ENCODE measurements around the gene LANCL3. TPM values are rescaled to one million over a fixed set of nuclear protein-coding genes. Genes with fewer than 3 reads are reported as not detected.
"Not testable (repeated sequence)": the region's sequence is repeated elsewhere in the genome, so short reads cannot be mapped to it uniquely, and the experiment has no call there.

Gene LANCL3
- total RNA-seq, 1 experiment from 2014 or later, result 2.5 TPM

DNA sequence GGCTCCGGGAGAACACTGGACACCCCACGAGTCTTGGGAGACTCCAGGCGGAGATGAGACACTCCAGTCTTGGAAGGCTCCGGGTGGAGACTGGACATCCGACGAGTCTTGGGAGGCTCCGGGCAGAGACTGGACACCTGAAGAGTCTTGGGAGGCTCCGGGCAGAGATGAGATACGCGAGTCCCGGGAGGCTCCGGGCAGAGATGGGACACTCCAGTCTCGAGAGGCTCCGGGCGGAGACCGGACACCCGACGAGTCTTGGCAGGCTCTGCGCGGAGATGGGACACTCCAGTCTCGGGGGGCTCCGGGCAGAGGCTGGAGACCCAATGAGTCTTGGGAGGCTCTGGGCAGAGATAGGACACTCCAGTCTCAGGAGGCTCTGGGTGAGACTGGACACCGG lies 28.1 kb upstream of the LANCL3 start:
- H3K4me1 ChIP-seq (ENCODE audit: insufficient read depth, low read length, poor library complexity, severe bottlenecking), result no peaks in the 10 kb centered on the region
- no peak overlapping the region for H3K4me3 ChIP-seq (ENCODE audit: low read depth, low read length, poor library complexity, severe bottlenecking)
- H3K36me3 ChIP-seq (ENCODE audit: insufficient read depth, low read length, poor library complexity, severe bottlenecking), result no peaks in the 10 kb centered on the region
- intact Hi-C loops (cut with micrococcal nuclease; ENCODE audit: unreplicated experiment), result no loop called here
- POLR2A ChIA-PET (ENCODE audit: low non-redundant PET), result no interaction called here
- no peak overlapping the region for H3K27ac ChIP-seq (ENCODE audit: low read depth, low read length, poor library complexity, severe bottlenecking)
- TF ChIP-seq EZH2 (IDR thresholded peaks at IDR 0.05; ENCODE audit: borderline replicate concordance, low read depth, low read length, poor library complexity, severe bottlenecking), result no peak
- TF ChIP-seq, protein P1, sequence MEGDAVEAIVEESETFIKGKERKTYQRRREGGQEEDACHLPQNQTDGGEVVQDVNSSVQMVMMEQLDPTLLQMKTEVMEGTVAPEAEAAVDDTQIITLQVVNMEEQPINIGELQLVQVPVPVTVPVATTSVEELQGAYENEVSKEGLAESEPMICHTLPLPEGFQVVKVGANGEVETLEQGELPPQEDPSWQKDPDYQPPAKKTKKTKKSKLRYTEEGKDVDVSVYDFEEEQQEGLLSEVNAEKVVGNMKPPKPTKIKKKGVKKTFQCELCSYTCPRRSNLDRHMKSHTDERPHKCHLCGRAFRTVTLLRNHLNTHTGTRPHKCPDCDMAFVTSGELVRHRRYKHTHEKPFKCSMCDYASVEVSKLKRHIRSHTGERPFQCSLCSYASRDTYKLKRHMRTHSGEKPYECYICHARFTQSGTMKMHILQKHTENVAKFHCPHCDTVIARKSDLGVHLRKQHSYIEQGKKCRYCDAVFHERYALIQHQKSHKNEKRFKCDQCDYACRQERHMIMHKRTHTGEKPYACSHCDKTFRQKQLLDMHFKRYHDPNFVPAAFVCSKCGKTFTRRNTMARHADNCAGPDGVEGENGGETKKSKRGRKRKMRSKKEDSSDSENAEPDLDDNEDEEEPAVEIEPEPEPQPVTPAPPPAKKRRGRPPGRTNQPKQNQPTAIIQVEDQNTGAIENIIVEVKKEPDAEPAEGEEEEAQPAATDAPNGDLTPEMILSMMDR (conservative IDR thresholded peaks at IDR 0.05; ENCODE audit: low read depth, low read length), result no peak
- CTCF ChIA-PET, result no interaction called here
- H3K9me3 ChIP-seq (ENCODE audit: low read depth, low read length, poor library complexity, severe bottlenecking), result no peaks in the 10 kb centered on the region
- no TSS peak for BruUV-seq (replicated peaks)
- H3K27me3 ChIP-seq (replicated peaks; ENCODE audit: insufficient read depth, low read depth, low read length, poor library complexity), result no peaks in the 10 kb centered on the region
- no peak for DNase-seq (ENCODE audit: low spot score)

DNA sequence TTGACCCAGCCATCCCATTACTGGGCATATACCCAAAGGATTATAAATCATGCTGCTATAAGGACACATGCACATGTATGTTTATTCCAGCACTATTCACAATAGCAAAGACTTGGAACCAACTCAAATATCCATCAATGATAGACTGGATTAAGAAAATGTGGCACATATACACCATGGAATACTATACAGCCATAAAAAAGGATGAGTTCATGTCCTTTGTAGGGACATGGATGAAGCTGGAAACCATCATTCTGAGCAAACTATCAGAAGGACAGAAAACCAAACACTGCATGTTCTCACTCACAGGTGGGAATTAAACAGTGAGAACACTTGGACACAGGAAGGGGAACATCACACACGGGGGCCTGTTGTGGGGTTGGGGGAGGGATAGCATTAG lies 26.9 kb upstream of the LANCL3 start:
- H3K4me3 ChIP-seq (ENCODE audit: low read depth, low read length, poor library complexity, severe bottlenecking); H3K4me1 ChIP-seq (ENCODE audit: insufficient read depth, low read length, poor library complexity, severe bottlenecking); H3K9me3 ChIP-seq (ENCODE audit: low read depth, low read length, poor library complexity, severe bottlenecking); intact Hi-C loops (cut with micrococcal nuclease; ENCODE audit: unreplicated experiment); H3K36me3 ChIP-seq (ENCODE audit: insufficient read depth, low read length, poor library complexity, severe bottlenecking); BruUV-seq (replicated peaks); DNase-seq (ENCODE audit: low spot score); H3K27ac ChIP-seq (ENCODE audit: low read depth, low read length, poor library complexity, severe bottlenecking); POLR2A ChIA-PET (ENCODE audit: low non-redundant PET); H3K27me3 ChIP-seq (replicated peaks; ENCODE audit: insufficient read depth, low read depth, low read length, poor library complexity); CTCF ChIA-PET: not testable (repeated sequence)

DNA sequence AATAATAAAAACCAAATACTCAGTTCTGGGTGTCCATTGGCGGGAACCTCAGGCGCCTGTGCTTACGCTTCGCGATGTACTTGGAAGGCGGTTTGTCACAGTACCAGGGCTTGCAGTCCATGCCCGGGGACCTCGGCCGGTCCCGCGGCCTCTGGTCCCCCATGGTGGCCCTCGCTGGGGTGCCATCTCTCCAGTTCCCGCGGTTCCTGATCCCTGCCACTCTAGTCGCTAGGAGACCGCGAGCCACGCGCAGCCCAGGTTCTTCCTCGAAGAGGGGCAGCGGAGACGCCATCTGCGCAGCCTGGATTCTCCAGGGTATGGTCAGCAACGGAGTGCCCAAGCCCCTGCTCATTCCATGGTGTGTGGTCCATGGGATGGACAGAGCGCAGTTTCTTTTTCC lies 26.4 kb upstream of the LANCL3 start:
- ChIA-PET POLR2A (ENCODE audit: low non-redundant PET) (no interaction called here), CTCF (no interaction called here)
- DNase-seq (ENCODE audit: low spot score), result no peak
- Histone ChIP-seq H3K4me1 (ENCODE audit: insufficient read depth, low read length, poor library complexity, severe bottlenecking) (no peaks in the 10 kb centered on the region), H3K4me3 (ENCODE audit: low read depth, low read length, poor library complexity, severe bottlenecking) (no peak overlapping the region), H3K27ac (ENCODE audit: low read depth, low read length, poor library complexity, severe bottlenecking) (no peak overlapping the region), H3K27me3 (replicated peaks; ENCODE audit: insufficient read depth, low read depth, low read length, poor library complexity) (no peaks in the 10 kb centered on the region), H3K9me3 (ENCODE audit: low read depth, low read length, poor library complexity, severe bottlenecking) (no peaks in the 10 kb centered on the region), H3K36me3 (ENCODE audit: insufficient read depth, low read length, poor library complexity, severe bottlenecking) (no peaks in the 10 kb centered on the region)
- no TSS peak for BruUV-seq (replicated peaks)
- intact Hi-C loops (cut with micrococcal nuclease; ENCODE audit: unreplicated experiment), result no loop called here
- TF ChIP-seq, protein P1 (conservative IDR thresholded peaks at IDR 0.05; ENCODE audit: low read depth, low read length), result no peak
- no peak for TF ChIP-seq EZH2 (IDR thresholded peaks at IDR 0.05; ENCODE audit: borderline replicate concordance, low read depth, low read length, poor library complexity, severe bottlenecking)

DNA sequence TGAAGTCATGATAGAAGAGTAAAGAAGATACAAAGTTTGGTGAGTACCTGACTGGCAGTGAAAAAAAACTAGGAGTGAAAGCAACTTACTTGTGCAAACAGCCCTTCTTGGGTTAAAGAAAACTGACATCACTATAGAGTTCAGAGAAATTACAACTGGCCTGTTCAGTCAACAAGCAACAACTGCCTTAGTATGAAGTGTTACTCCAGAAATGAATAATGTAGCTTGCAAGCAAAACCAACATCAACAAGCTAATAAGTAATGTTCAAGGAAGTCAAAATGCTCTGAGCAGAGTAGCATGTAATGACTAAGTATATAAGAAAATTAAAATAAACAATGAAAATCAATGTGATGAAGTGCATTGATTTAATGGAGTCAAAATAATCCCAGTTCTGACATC lies 21.8 kb upstream of the LANCL3 start:
- H3K4me1 ChIP-seq (ENCODE audit: insufficient read depth, low read length, poor library complexity, severe bottlenecking); H3K4me3 ChIP-seq (ENCODE audit: low read depth, low read length, poor library complexity, severe bottlenecking); H3K9me3 ChIP-seq (ENCODE audit: low read depth, low read length, poor library complexity, severe bottlenecking); POLR2A ChIA-PET (ENCODE audit: low non-redundant PET); CTCF ChIA-PET; H3K27me3 ChIP-seq (replicated peaks; ENCODE audit: insufficient read depth, low read depth, low read length, poor library complexity); BruUV-seq (replicated peaks); H3K36me3 ChIP-seq (ENCODE audit: insufficient read depth, low read length, poor library complexity, severe bottlenecking); DNase-seq (ENCODE audit: low spot score); intact Hi-C loops (cut with micrococcal nuclease; ENCODE audit: unreplicated experiment); H3K27ac ChIP-seq (ENCODE audit: low read depth, low read length, poor library complexity, severe bottlenecking): not testable (repeated sequence)
